ENCODE data around the gene ZFP62.

The ZFP62 gene

GRCh38 chr5:180807046-180807445 lies 54.0 kb downstream of the ZFP62 start:
- peak overlapping the region in 1 of 2 donors; percentile 86 for H3K4me3 ChIP-seq (ENCODE audit: low read depth in 1 of 2, low read length in 2 of 2)
- H3K4me1 ChIP-seq (ENCODE audit: control insufficient read depth in 1 of 2, insufficient read depth in 2 of 2, low read length in 2 of 2): peaks cover 45 to 52% of the 10 kb centered on the region in 2 donors
- peak overlapping the region; percentile 98 for H3K27ac ChIP-seq (ENCODE audit: low read length)
- H3K27me3 ChIP-seq (ENCODE audit: low read depth, low read length): no peaks in the 10 kb centered on the region
- peaks cover 0 to 6% of the 10 kb centered on the region in 2 donors for H3K36me3 ChIP-seq (ENCODE audit: control insufficient read depth in 1 of 2, insufficient read depth in 2 of 2, low read length in 2 of 2)
- H3K9me3 ChIP-seq (ENCODE audit: control insufficient read depth in 1 of 2, low read length in 2 of 2): no peaks in the 10 kb centered on the region

- Histone ChIP-seq H3K27ac (ENCODE audit: low read length) (peak overlapping the region; percentile 98), H3K4me3 (ENCODE audit: low read depth in 1 of 2, low read length in 2 of 2) (peak overlapping the region in 1 of 2 donors; percentile 4), H3K4me1 (ENCODE audit: control insufficient read depth in 1 of 2, insufficient read depth in 2 of 2, low read length in 2 of 2) (peaks cover 45 to 55% of the 10 kb centered on the region in 2 donors), H3K27me3 (ENCODE audit: low read depth, low read length) (no peaks in the 10 kb centered on the region), H3K9me3 (ENCODE audit: control insufficient read depth in 1 of 2, low read length in 2 of 2) (no peaks in the 10 kb centered on the region), H3K36me3 (ENCODE audit: control insufficient read depth in 1 of 2, insufficient read depth in 2 of 2, low read length in 2 of 2) (peaks cover 0 to 6% of the 10 kb centered on the region in 2 donors)
Measured at GRCh38 chr5:180806351-180807011, 54.6 kb downstream of the ZFP62 start.

DNA sequence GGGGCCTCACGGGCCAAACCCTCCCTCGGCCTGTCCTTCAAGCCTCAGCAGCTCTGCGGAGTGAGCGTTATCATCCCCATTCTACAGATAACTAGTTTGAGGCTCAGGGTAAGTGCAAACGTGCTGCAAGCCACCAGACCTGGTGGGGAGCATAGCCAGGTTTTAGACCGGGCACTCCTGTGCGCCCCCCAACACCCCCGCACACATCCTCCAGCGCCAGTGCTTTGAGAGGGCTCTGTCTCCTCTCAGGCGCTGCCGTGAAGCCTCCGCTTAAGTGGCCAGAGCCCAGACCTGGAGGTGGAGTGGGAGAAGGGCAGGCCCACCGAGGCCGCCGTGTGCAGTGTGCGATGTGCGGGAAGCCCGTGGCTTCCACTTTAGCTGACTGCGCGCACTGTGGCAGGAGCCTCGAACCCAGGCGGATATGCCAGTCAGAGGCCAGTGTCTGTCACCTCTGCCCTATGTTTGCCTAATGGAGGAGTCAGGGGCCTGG lies 56.9 kb downstream of the ZFP62 start:
- peak overlapping the region in 1 of 2 donors; percentile 78 for H3K4me3 ChIP-seq (ENCODE audit: low read depth in 1 of 2, low read length in 2 of 2)

GRCh38 chr5:180803181-180804128 lies 57.6 kb downstream of the ZFP62 start:
- peaks cover 4 to 12% of the 10 kb centered on the region in 2 donors for H3K36me3 ChIP-seq (ENCODE audit: control insufficient read depth in 1 of 2, insufficient read depth in 2 of 2, low read length in 2 of 2)

More for the DNA sequence above, 56.9 kb downstream of the ZFP62 start:
- Histone ChIP-seq H3K4me1 (ENCODE audit: control insufficient read depth in 1 of 2, insufficient read depth in 2 of 2, low read length in 2 of 2) (peaks cover 61 to 70% of the 10 kb centered on the region in 2 donors), H3K9me3 (ENCODE audit: control insufficient read depth in 1 of 2, low read length in 2 of 2) (no peaks in the 10 kb centered on the region), H3K27me3 (ENCODE audit: low read depth, low read length) (no peaks in the 10 kb centered on the region), H3K36me3 (ENCODE audit: control insufficient read depth in 1 of 2, insufficient read depth in 2 of 2, low read length in 2 of 2) (peaks cover 4 to 12% of the 10 kb centered on the region in 2 donors), H3K27ac (ENCODE audit: low read length) (peak overlapping the region; percentile 89)

GRCh38 chr5:180802325-180803180 lies 58.5 kb downstream of the ZFP62 start, which contains the start of gene MGAT1:
Gene MGAT1, minus strand, starts transcription at chr5:180802806. Its CDS starts 9,835 bp downstream, at chr5:180792971.
- no peaks in the 10 kb centered on the region for H3K27me3 ChIP-seq (ENCODE audit: low read depth, low read length)
- H3K4me3 ChIP-seq (ENCODE audit: low read depth in 1 of 2, low read length in 2 of 2): peak within 1 kb of the TSS; percentile 55 to 78
- H3K4me1 ChIP-seq (ENCODE audit: control insufficient read depth in 1 of 2, insufficient read depth in 2 of 2, low read length in 2 of 2): peaks cover 51 to 71% of the 10 kb centered on the region in 2 donors
- peaks cover 4 to 10% of the 10 kb centered on the region in 2 donors for H3K36me3 ChIP-seq (ENCODE audit: control insufficient read depth in 1 of 2, insufficient read depth in 2 of 2, low read length in 2 of 2)
- H3K9me3 ChIP-seq (ENCODE audit: control insufficient read depth in 1 of 2, low read length in 2 of 2): no peaks in the 10 kb centered on the region
- peak within 1 kb of the TSS; percentile 89 for H3K27ac ChIP-seq (ENCODE audit: low read length)

More at GRCh38 chr5:180803181-180804128, 57.6 kb downstream of the ZFP62 start:
- peak overlapping the region; percentile 55 to 78 for H3K4me3 ChIP-seq (ENCODE audit: low read depth in 1 of 2, low read length in 2 of 2)
- peaks cover 55 to 71% of the 10 kb centered on the region in 2 donors for H3K4me1 ChIP-seq (ENCODE audit: control insufficient read depth in 1 of 2, insufficient read depth in 2 of 2, low read length in 2 of 2)
- H3K9me3 ChIP-seq (ENCODE audit: control insufficient read depth in 1 of 2, low read length in 2 of 2): no peaks in the 10 kb centered on the region
- H3K27me3 ChIP-seq (ENCODE audit: low read depth, low read length): no peaks in the 10 kb centered on the region
- H3K27ac ChIP-seq (ENCODE audit: low read length): peak overlapping the region; percentile 89

DNA sequence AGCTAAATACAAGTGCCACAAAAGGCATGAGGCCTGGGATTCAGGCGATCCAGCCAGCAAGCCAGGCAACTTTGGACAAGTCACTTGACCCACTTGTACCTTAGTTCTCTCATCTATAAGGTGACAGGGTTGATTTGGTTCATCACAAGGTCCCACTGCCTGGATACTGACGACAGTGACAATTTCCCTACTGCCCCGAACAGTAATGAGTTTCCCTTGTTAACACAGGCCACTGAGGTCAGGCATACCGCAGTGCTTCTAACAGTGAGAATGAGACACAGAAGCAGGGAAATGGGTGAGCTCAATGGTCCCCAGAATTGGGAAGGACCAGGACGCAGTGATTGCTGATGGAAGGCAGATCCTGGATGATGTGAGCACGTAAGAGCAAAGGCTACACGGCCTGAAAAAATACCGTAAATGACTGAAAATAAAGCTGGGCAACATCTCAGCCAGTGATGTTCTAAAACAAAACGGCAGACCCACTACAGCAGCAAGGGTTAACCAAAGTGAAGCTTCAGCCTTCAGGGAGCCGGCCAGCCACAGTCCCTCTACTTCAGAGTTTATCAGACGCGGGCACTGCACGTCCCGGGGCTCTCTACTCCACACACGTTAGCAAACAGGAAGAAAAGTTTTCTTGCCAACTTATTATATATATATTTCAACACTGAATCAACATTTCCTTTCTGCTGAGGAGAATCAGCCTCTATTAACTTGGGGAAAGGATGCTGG lies 59.3 kb downstream of the ZFP62 start:
- H3K4me3 ChIP-seq (ENCODE audit: low read depth in 1 of 2, low read length in 2 of 2): peak overlapping the region; percentile 52 to 78
- peaks cover 43 to 71% of the 10 kb centered on the region in 2 donors for H3K4me1 ChIP-seq (ENCODE audit: control insufficient read depth in 1 of 2, insufficient read depth in 2 of 2, low read length in 2 of 2)
- no peaks in the 10 kb centered on the region for H3K9me3 ChIP-seq (ENCODE audit: control insufficient read depth in 1 of 2, low read length in 2 of 2)
- no peaks in the 10 kb centered on the region for H3K27me3 ChIP-seq (ENCODE audit: low read depth, low read length)
- H3K36me3 ChIP-seq (ENCODE audit: control insufficient read depth in 1 of 2, insufficient read depth in 2 of 2, low read length in 2 of 2): peaks cover 4 to 6% of the 10 kb centered on the region in 2 donors
- H3K27ac ChIP-seq (ENCODE audit: low read length): peak overlapping the region; percentile 83

GRCh38 chr5:180799902-180800801 lies 60.9 kb downstream of the ZFP62 start:
- Histone ChIP-seq H3K27ac (ENCODE audit: low read length) (peak overlapping the region; percentile 83), H3K4me3 (ENCODE audit: low read depth in 1 of 2, low read length in 2 of 2) (peak overlapping the region; percentile 52 to 78), H3K4me1 (ENCODE audit: control insufficient read depth in 1 of 2, insufficient read depth in 2 of 2, low read length in 2 of 2) (peaks cover 37 to 64% of the 10 kb centered on the region in 2 donors), H3K36me3 (ENCODE audit: control insufficient read depth in 1 of 2, insufficient read depth in 2 of 2, low read length in 2 of 2) (peaks cover 4 to 6% of the 10 kb centered on the region in 2 donors), H3K27me3 (ENCODE audit: low read depth, low read length) (no peaks in the 10 kb centered on the region), H3K9me3 (ENCODE audit: control insufficient read depth in 1 of 2, low read length in 2 of 2) (no peaks in the 10 kb centered on the region)

GRCh38 chr5:180799194-180799593 lies 61.9 kb downstream of the ZFP62 start:
- H3K27me3 ChIP-seq (ENCODE audit: low read depth, low read length): no peaks in the 10 kb centered on the region
- no peak overlapping the region for H3K27ac ChIP-seq (ENCODE audit: low read length)
- H3K4me1 ChIP-seq (ENCODE audit: control insufficient read depth in 1 of 2, insufficient read depth in 2 of 2, low read length in 2 of 2): peaks cover 31 to 60% of the 10 kb centered on the region in 2 donors
- peak overlapping the region in 1 of 2 donors; percentile 11 for H3K4me3 ChIP-seq (ENCODE audit: low read depth in 1 of 2, low read length in 2 of 2)
- H3K36me3 ChIP-seq (ENCODE audit: control insufficient read depth in 1 of 2, insufficient read depth in 2 of 2, low read length in 2 of 2): peaks cover 4 to 11% of the 10 kb centered on the region in 2 donors
- no peaks in the 10 kb centered on the region for H3K9me3 ChIP-seq (ENCODE audit: control insufficient read depth in 1 of 2, low read length in 2 of 2)

DNA sequence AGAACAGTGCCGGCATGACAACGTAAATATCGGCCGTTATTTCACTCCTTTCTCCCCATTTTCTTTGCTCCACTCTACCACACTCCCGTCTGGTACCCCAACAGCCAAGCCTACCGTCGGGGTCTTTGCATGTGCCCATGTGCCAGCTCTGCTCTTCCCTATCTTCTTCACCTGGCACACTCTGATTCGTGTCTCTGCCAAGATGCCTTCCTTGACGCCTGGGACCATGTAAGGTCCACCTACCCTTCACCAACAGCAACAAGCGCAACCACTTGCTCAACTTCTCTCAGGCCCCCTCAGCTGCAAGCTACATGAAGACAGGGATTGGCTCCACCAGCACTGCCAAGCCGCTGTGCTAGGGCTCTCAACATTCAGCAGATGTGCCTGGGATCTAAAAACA lies 62.9 kb downstream of the ZFP62 start:
- Histone ChIP-seq H3K9me3 (ENCODE audit: control insufficient read depth in 1 of 2, low read length in 2 of 2) (no peaks in the 10 kb centered on the region), H3K27me3 (ENCODE audit: low read depth, low read length) (no peaks in the 10 kb centered on the region), H3K4me1 (ENCODE audit: control insufficient read depth in 1 of 2, insufficient read depth in 2 of 2, low read length in 2 of 2) (peaks cover 28 to 53% of the 10 kb centered on the region in 2 donors), H3K4me3 (ENCODE audit: low read depth in 1 of 2, low read length in 2 of 2) (no peak overlapping the region), H3K27ac (ENCODE audit: low read length) (no peak overlapping the region), H3K36me3 (ENCODE audit: control insufficient read depth in 1 of 2, insufficient read depth in 2 of 2, low read length in 2 of 2) (peaks cover 4 to 18% of the 10 kb centered on the region in 2 donors)

All from muscle layer of duodenum (tissue), 2 donors.